Neural cell (in vitro differentiated cells): ENCODE results near the gene FOXO4. TPM values are rescaled to one million over a fixed set of nuclear protein-coding genes. Genes with fewer than 3 reads are reported as not detected.

ENCODE experiments used
- H2AFZ ChIP-seq: fragments of 200-600, 300-800 bp; sonication (generic), shearing (Covaris generic); 2 replicates; pipeline ENCODE4 v1.6.0; 2014; ENCODE audit warnings: low read depth, mild to moderate bottlenecking, antibody characterized with exemption, low read length, moderate library complexity
- H3F3A ChIP-seq: fragments of 200-600 bp; shearing (Covaris generic); 2 replicates; pipeline ENCODE4 v1.6.1; 2016; ENCODE audit warnings: mild to moderate bottlenecking, moderate library complexity, mixed read lengths, antibody characterized with exemption, low read length; ENCODE audit not compliant: insufficient read depth, poor library complexity, severe bottlenecking
- H3K27ac ChIP-seq: fragments of 200-600, 300-800 bp; sonication (generic), shearing (Covaris generic); 2 replicates; pipeline ENCODE4 v1.5.1; 2014; ENCODE audit warnings: mild to moderate bottlenecking, low read length, moderate library complexity
- H3K27me3 ChIP-seq: fragments of 300-800, 200-600 bp; sonication (generic), shearing (Covaris generic); 2 replicates; pipeline ENCODE4 v1.6.0; 2014; ENCODE audit warnings: mild to moderate bottlenecking, low read depth, low read length, moderate library complexity; ENCODE audit not compliant: insufficient read depth
- H3K36me3 ChIP-seq: fragments of 300-800, 200-600 bp; sonication (generic), shearing (Covaris generic); 2 replicates; pipeline ENCODE4 v1.5.1; 2014; ENCODE audit warnings: mild to moderate bottlenecking, antibody characterized with exemption, low read length, moderate library complexity; ENCODE audit not compliant: insufficient read depth
- H3K4me2 ChIP-seq: fragments of 300-800, 200-600 bp; sonication (generic), shearing (Covaris generic); 2 replicates; pipeline ENCODE4 v1.6.0; 2014; ENCODE audit warnings: mild to moderate bottlenecking, low read length
- H3K4me3 ChIP-seq: fragments of 300-800, 200-600 bp; sonication (generic), shearing (Covaris generic); 2 replicates; pipeline ENCODE4 v1.5.1; 2014; ENCODE audit warnings: mild to moderate bottlenecking, low read length, moderate library complexity
- H3K79me2 ChIP-seq: fragments of 200-600 bp; shearing (Covaris generic); replicated peaks from 2 replicates; pipeline ENCODE4 v1.6.0; 2014; ENCODE audit warnings: mild to moderate bottlenecking, low read length, moderate library complexity; ENCODE audit not compliant: insufficient read depth
- H3K9ac ChIP-seq: fragments of 300-800, 200-600 bp; sonication (generic), shearing (Covaris generic); 2 replicates; pipeline ENCODE4 v1.6.1; 2016; ENCODE audit warnings: mild to moderate bottlenecking, low read length, mixed read lengths
- H3K9me2 ChIP-seq: fragments of 200-600 bp; shearing (Covaris generic); 2 replicates; pipeline ENCODE4 v1.6.1; 2016; ENCODE audit warnings: mild to moderate bottlenecking, low read length, mixed read lengths; ENCODE audit not compliant: insufficient read depth
- H3K9me3 ChIP-seq: fragments of 200-600, 300-800 bp; sonication (generic), shearing (Covaris generic); 2 replicates; pipeline ENCODE4 v1.6.1; 2016; ENCODE audit warnings: mild to moderate bottlenecking, mixed run types, low read length, moderate library complexity, mixed read lengths
- H4K20me1 ChIP-seq: fragments of 200-600 bp; shearing (Covaris generic); 2 replicates; pipeline ENCODE4 v1.6.1; 2016; ENCODE audit warnings: mild to moderate bottlenecking, mixed run types; ENCODE audit not compliant: insufficient read depth
- CTCF ChIP-seq: fragments of 450-650 bp; IDR thresholded peaks from 2 replicates; pipeline ENCODE4 v1.5.1; 2014; ENCODE audit warnings: antibody characterized with exemption, mild to moderate bottlenecking, moderate library complexity; ENCODE audit not compliant: poor library complexity, severe bottlenecking
- EP300 ChIP-seq: fragments of 450-650 bp; conservative IDR thresholded peaks from 2 replicates; pipeline ENCODE4 v1.6.1; 2014; ENCODE audit warnings: antibody characterized with exemption, mild to moderate bottlenecking, moderate library complexity; ENCODE audit not compliant: poor library complexity, severe bottlenecking
- EZH2 ChIP-seq: fragments of 200-600, 300-800 bp; shearing (Covaris generic), sonication (generic); IDR thresholded peaks from 2 replicates; pipeline ENCODE4 v1.6.1; 2014; ENCODE audit warnings: antibody characterized with exemption, low read length, borderline replicate concordance, mild to moderate bottlenecking; ENCODE audit not compliant: insufficient read depth, poor library complexity, severe bottlenecking
- MXI1 ChIP-seq: fragments of 450-650 bp; conservative IDR thresholded peaks from 2 replicates; pipeline ENCODE4 v1.6.1; 2014; ENCODE audit warnings: antibody characterized with exemption, mild to moderate bottlenecking; ENCODE audit not compliant: poor library complexity, severe bottlenecking
- POLR2AphosphoS5 ChIP-seq: IDR thresholded peaks from 2 replicates; pipeline ENCODE4 v1.6.1; 2012
- RAD21 ChIP-seq: fragments of 450-650 bp; conservative IDR thresholded peaks from 2 replicates; pipeline ENCODE4 v1.6.1; 2014; ENCODE audit warnings: antibody characterized with exemption, mild to moderate bottlenecking, moderate library complexity
- REST ChIP-seq: IDR thresholded peaks from 2 replicates; pipeline ENCODE4 v1.6.1; 2012; ENCODE audit warnings: borderline replicate concordance
- SMC3 ChIP-seq: fragments of 450-650 bp; conservative IDR thresholded peaks from 2 replicates; pipeline ENCODE4 v1.6.1; 2014; ENCODE audit warnings: antibody characterized with exemption, mild to moderate bottlenecking, moderate library complexity; ENCODE audit not compliant: poor library complexity
- TAF1 ChIP-seq: IDR thresholded peaks from 2 replicates; pipeline ENCODE4 v1.6.1; 2012; ENCODE audit warnings: low read depth
- polyA plus RNA-seq: library from polyadenylated mRNA; depleted of rRNA; stranded (reverse); fragments of >200 nt; gene quantifications from 2 replicates; pipeline ENCODE4 v1.2.3, GENCODE V29; 2014

The FOXO4 gene
- polyA plus RNA-seq, 1 donor from 2014 or later: 1.9 TPM

GRCh38 chrX:71109051-71109450 is 13.4 kb downstream of the FOXO4 start:
- H3K9me2 ChIP-seq: no peaks in the 10 kb centered on the region
- H3K27me3 ChIP-seq: no peaks in the 10 kb centered on the region
- no peak overlapping the region for H3K9ac ChIP-seq
- no peak overlapping the region for H3K4me3 ChIP-seq
- H4K20me1 ChIP-seq: no peaks in the 10 kb centered on the region
- no peak overlapping the region for H3K4me2 ChIP-seq
- no peaks in the 10 kb centered on the region for H3K9me3 ChIP-seq
- H3F3A ChIP-seq: no peaks in the 10 kb centered on the region
- H2AFZ ChIP-seq: no peak overlapping the region
- H3K79me2 ChIP-seq: no peaks in the 10 kb centered on the region
- TF ChIP-seq POLR2AphosphoS5 (no peak), MXI1 (no peak), EZH2 (no peak), REST (no peak), EP300 (no peak), RAD21 (no peak), CTCF (no peak), SMC3 (no peak), TAF1 (no peak)
- no peaks in the 10 kb centered on the region for H3K36me3 ChIP-seq
- H3K27ac ChIP-seq: no peak overlapping the region

- no peaks in the 10 kb centered on the region for H3K9me2 ChIP-seq
- no peak within 1 kb of the TSS for H3K4me2 ChIP-seq
- no peak within 1 kb of the TSS for H3K9ac ChIP-seq
- no peaks in the 10 kb centered on the region for H3K27me3 ChIP-seq
- no peaks in the 10 kb centered on the region for H3K79me2 ChIP-seq
- H3K27ac ChIP-seq: no peak within 1 kb of the TSS
- H4K20me1 ChIP-seq: no peaks in the 10 kb centered on the region
- no peak within 1 kb of the TSS for H2AFZ ChIP-seq
- no peaks in the 10 kb centered on the region for H3K9me3 ChIP-seq
- TF ChIP-seq CTCF (no peak), TAF1 (no peak), POLR2AphosphoS5 (no peak), REST (no peak), MXI1 (no peak), EP300 (no peak), EZH2 (no peak)
- H3F3A ChIP-seq: no peaks in the 10 kb centered on the region
- H3K36me3 ChIP-seq: no peaks in the 10 kb centered on the region
- no peak within 1 kb of the TSS for H3K4me3 ChIP-seq
Observed at GRCh38 chrX:71111141-71111843, 15.6 kb downstream of the FOXO4 start, which contains the start of gene IL2RG. Gene IL2RG (minus strand): TSS chrX:71111577. CDS start chrX:71111539, 38 bp downstream.
